ENCODE measurements around the gene CD247.

CD247 gene

DNA sequence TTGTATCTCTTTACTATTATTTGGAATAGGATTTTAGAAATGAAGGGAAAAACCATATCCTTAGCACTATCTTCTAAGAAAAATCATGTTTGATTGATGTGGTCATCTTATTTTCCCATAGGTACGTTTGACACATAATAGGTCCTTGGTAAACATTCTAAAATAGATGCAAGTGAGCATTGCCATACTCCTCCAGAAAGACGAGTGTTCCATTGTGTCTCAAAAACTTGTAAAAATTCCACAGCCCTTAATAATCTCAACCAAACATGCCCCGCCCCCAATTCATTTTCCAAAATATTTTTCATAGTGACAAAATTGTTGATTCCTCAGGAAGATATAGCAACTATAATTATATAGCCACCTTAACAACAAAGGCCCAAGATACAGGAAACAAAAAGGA lies 113.4 kb downstream of the CD247 start:
- H3K9me2 ChIP-seq (replicated peaks; ENCODE audit: insufficient read depth, low read length) = no peaks in the 10 kb centered on the region
- H3K27ac ChIP-seq (ENCODE audit: low read length) = no peak overlapping the region

DNA sequence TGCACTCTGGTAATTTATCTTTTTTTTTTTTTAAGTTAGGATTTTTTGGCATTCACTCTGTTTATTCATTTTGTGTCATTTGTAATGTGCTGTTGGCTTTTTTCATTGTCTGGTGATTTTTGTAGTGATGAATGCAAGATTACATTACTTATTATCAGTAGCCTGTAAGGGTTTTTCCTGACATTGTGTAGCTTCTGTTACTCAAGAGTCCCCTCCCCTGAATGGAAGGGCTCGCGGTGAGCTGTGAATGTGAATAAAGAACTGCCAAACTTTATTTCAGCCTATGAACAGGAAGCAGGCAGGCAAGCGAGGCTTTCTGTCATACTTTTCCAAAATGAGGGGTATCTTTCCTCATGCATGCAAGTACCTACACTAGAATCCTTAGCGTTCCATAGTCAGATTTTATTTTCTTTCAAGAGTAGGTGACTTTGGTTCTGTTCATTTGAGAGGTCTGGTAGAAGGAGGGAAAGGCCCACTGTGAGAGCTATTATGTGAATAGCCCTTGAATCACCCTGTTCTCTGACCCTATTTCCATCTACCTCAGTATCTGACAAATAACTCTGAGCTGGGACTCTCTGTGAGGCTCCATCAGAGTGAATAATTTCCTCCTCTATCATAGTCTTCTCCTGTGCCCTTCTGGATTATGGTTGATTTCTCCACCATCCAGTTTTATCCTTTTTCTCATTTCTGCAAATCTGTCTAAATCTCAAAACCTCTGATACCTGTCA lies 114.0 kb downstream of the CD247 start:
- Histone ChIP-seq H3K4me3 (ENCODE audit: low read length) (no peak overlapping the region), H3K4me1 (ENCODE audit: low read length) (peaks cover 7% of the 10 kb centered on the region; the same call in 1 of the 2 replicates), H3K36me3 (replicated peaks; ENCODE audit: insufficient read depth, low read length) (no peaks in the 10 kb centered on the region), H3K79me2 (ENCODE audit: low read length) (no peaks in the 10 kb centered on the region), H3K27me3 (replicated peaks; ENCODE audit: insufficient read depth, low read length) (no peaks in the 10 kb centered on the region), H3K4me2 (ENCODE audit: low read depth, low read length) (no peak overlapping the region), H2AFZ (ENCODE audit: low read length) (no peak overlapping the region), H3K9me2 (replicated peaks; ENCODE audit: insufficient read depth, low read length) (no peaks in the 10 kb centered on the region), H3K27ac (ENCODE audit: low read length) (no peak overlapping the region), H3K9ac (ENCODE audit: low read length) (no peak overlapping the region), H3K9me3 (replicated peaks; ENCODE audit: insufficient read depth, low read length) (no peaks in the 10 kb centered on the region), H4K20me1 (ENCODE audit: insufficient read depth, low read length) (no peaks in the 10 kb centered on the region), H3F3A (ENCODE audit: insufficient read depth, low read length) (no peaks in the 10 kb centered on the region)
- TF ChIP-seq, protein P1, sequence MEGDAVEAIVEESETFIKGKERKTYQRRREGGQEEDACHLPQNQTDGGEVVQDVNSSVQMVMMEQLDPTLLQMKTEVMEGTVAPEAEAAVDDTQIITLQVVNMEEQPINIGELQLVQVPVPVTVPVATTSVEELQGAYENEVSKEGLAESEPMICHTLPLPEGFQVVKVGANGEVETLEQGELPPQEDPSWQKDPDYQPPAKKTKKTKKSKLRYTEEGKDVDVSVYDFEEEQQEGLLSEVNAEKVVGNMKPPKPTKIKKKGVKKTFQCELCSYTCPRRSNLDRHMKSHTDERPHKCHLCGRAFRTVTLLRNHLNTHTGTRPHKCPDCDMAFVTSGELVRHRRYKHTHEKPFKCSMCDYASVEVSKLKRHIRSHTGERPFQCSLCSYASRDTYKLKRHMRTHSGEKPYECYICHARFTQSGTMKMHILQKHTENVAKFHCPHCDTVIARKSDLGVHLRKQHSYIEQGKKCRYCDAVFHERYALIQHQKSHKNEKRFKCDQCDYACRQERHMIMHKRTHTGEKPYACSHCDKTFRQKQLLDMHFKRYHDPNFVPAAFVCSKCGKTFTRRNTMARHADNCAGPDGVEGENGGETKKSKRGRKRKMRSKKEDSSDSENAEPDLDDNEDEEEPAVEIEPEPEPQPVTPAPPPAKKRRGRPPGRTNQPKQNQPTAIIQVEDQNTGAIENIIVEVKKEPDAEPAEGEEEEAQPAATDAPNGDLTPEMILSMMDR (IDR thresholded peaks at IDR 0.05; ENCODE audit: low read length) = no peak
- DNase-seq = no peak

More for the DNA sequence above, 113.4 kb downstream of the CD247 start:
- no peak for DNase-seq
- no peaks in the 10 kb centered on the region for H3K9me3 ChIP-seq (replicated peaks; ENCODE audit: insufficient read depth, low read length)
- H3K4me1 ChIP-seq (ENCODE audit: low read length) = peaks cover 7% of the 10 kb centered on the region; the same call in 1 of the 2 replicates
- H3K27me3 ChIP-seq (replicated peaks; ENCODE audit: insufficient read depth, low read length) = no peaks in the 10 kb centered on the region
- H3K4me3 ChIP-seq (ENCODE audit: low read length) = no peak overlapping the region
- no peak overlapping the region for H3K4me2 ChIP-seq (ENCODE audit: low read depth, low read length)
- H3K79me2 ChIP-seq (ENCODE audit: low read length) = no peaks in the 10 kb centered on the region
- H4K20me1 ChIP-seq (ENCODE audit: insufficient read depth, low read length) = no peaks in the 10 kb centered on the region
- no peak overlapping the region for H3K9ac ChIP-seq (ENCODE audit: low read length)
- H2AFZ ChIP-seq (ENCODE audit: low read length) = no peak overlapping the region
- TF ChIP-seq EZH2phosphoT487 (IDR thresholded peaks at IDR 0.05; ENCODE audit: low read length) (no peak), EZH2 (optimal IDR thresholded peaks at IDR 0.05; ENCODE audit: low read depth, low read length) (no peak)
- TF ChIP-seq, protein P1 (IDR thresholded peaks at IDR 0.05; ENCODE audit: low read length) = no peak
- H3F3A ChIP-seq (ENCODE audit: insufficient read depth, low read length) = no peaks in the 10 kb centered on the region
- no peaks in the 10 kb centered on the region for H3K36me3 ChIP-seq (replicated peaks; ENCODE audit: insufficient read depth, low read length)

DNA sequence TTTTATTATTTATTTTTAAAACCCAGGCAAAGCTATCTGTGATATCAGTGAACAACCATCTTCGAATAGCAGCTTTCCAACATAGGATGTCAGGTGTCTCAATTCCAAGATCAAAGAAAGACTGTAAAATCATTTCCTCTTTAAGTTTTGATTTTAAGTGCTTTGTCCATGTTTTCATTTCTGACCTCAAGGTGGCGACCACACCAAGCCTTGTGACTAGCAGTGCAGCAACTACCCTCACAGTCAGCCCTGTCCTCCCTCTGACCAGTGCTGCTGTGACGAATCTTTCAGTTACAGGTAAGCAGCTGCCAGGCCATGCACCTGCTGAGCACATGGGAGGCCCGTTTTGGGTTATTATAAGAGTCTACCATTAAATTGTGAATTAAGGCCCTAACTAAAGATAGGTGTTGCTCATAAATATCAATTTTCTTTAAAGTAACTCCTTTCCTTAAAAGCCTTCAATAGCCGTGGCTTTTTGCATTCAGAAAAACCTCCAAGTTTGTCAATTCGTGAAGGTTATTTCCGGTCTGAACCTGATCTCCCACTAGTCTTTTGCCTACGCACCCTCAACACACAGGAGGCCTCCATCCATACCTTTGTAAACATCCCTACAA lies 117.0 kb downstream of the CD247 start:
- H3K27me3 ChIP-seq (replicated peaks; ENCODE audit: insufficient read depth, low read length) = no peaks in the 10 kb centered on the region
- no peak overlapping the region for H3K27ac ChIP-seq (ENCODE audit: low read length)
- no peak overlapping the region for H3K9ac ChIP-seq (ENCODE audit: low read length)
- no peak overlapping the region for H2AFZ ChIP-seq (ENCODE audit: low read length)
- no peaks in the 10 kb centered on the region for H3K9me3 ChIP-seq (replicated peaks; ENCODE audit: insufficient read depth, low read length)
- H3K4me3 ChIP-seq (ENCODE audit: low read length) = no peak overlapping the region
- no peaks in the 10 kb centered on the region for H4K20me1 ChIP-seq (ENCODE audit: insufficient read depth, low read length)
- no peak for TF ChIP-seq EZH2phosphoT487 (IDR thresholded peaks at IDR 0.05; ENCODE audit: low read length)
- TF ChIP-seq EZH2 (optimal IDR thresholded peaks at IDR 0.05; ENCODE audit: low read depth, low read length) = no peak
- TF ChIP-seq, protein P1 (IDR thresholded peaks at IDR 0.05; ENCODE audit: low read length) = peak; percentile 91
- 0 out of 2 replicates have a peak, but pooled peaks cover 3% of the 10 kb centered on the region for H3K36me3 ChIP-seq (replicated peaks; ENCODE audit: insufficient read depth, low read length)
- no peaks in the 10 kb centered on the region for H3K9me2 ChIP-seq (replicated peaks; ENCODE audit: insufficient read depth, low read length)
- H3K4me1 ChIP-seq (ENCODE audit: low read length) = peaks cover 7% of the 10 kb centered on the region; the same call in 1 of the 2 replicates
- no peak overlapping the region for H3K4me2 ChIP-seq (ENCODE audit: low read depth, low read length)
- no peaks in the 10 kb centered on the region for H3F3A ChIP-seq (ENCODE audit: insufficient read depth, low read length)
- no peaks in the 10 kb centered on the region for H3K79me2 ChIP-seq (ENCODE audit: low read length)
- DNase-seq = peak; percentile 87
